GM19467 (cell line): ENCODE measurements around the gene SCGB1C2.

ENCODE experiments used
- ATAC-seq: cut with Tn5 transposase; IDR thresholded peaks from one replicate; pipeline ENCODE4 v1.9.1; 2021; ENCODE audit warnings: mild to moderate bottlenecking, moderate library complexity; ENCODE audit not compliant: unreplicated experiment

SCGB1C2 gene

GRCh38 chr17:170130-170670, 32.8 kb downstream of the SCGB1C2 start:
- ATAC-seq = no peak

GRCh38 chr17:171871-172270, 34.5 kb downstream of the SCGB1C2 start:
- ATAC-seq = no peak

- no peak for ATAC-seq
These were observed 35.0 kb downstream of the SCGB1C2 start for GRCh38 chr17:172401-172800.

DNA sequence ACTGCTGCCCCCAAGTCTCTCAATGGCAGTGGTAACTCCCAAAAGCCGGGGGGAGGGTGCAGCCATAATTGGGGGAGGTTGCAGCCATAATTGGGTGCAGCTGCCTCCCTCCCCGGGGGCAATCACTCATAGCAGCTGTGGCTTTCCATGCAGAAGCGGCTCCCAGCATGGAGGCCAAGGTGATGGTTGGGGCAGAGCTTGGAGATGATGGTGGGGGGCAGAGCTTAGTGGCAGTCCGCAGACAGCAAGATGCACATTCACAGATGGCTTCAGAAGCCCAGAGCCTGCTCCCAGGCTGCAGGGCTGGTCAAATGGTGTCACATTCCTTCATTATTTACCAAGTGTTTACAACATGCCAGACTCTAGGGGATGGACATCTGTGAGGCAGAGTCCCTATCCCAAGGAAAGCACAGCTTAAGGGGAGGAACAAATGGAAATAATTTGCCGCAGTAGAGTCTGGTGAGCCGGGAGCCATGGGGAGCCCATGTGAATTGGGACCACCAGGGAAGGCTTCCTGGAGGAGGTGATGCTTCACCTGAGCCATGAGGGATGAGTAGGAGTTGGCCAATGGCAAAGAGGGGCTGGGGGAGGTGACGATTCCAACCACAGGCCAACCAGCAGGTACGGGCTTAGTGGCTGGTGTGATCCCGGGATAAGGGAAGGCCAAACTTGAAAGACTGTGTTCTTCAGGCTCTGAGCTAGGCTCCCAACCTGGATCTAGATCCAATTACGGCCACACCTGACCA, 36.0 kb downstream of the SCGB1C2 start:
- no peak for ATAC-seq

DNA sequence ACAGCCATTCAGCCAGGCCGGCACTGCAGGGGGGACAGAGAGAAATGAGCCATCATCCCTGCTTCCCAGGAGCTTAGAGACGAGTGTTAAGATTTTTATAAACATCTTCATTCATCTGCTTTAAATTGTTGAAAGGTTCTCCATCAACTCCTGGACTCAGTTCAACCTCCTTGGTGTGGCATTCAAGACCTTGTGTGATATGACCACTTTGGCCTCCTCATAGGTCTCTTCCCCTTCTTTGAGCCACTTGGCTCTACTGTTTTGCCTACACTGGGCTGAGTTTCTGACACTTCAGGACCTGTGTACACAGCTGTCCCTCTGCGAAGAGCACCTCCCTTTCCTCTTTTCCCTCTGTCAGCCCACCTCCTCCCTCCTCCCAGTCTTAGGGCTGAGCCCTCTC, 39.8 kb downstream of the SCGB1C2 start:
- no peak for ATAC-seq

DNA sequence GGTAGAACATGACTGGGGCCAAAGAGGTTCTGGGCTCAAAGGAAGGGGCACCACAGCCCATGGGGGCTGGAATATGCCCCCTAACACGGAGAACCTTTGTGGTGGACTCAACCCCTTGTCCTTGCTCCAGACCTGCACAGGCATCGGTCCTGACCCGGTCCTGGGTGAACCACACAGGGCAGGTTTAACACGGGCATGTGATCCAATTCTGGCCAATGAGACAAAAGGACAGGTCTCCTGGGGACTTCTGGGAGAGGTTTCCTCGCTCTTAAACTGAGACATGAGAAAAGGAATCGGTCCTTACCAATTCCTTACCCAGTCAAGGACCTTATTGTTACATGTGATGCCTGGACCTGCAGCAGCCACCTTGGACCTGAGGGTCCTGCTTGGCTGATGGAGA, 40.4 kb downstream of the SCGB1C2 start:
- no peak for ATAC-seq

GRCh38 chr17:178292-179065, 41.1 kb downstream of the SCGB1C2 start:
- no peak for ATAC-seq

DNA sequence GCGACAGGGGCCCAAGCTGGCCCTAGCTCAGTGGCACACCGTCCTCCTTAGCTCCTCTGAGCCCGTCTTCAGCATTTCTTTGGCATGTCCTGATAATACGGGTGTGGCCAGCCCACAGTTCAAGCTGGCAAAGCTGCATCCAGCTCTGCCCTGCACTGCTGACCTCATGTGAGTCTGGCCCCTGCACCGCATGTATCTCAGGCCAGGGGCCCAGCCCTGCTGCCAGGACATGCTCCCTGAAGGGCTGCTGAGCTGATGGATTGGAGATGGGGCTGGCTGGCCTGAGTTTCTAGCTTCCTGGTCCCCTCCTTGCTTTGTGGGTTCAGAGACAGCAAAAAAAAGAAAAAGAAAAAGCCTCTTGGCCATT, 41.7 kb downstream of the SCGB1C2 start:
- no peak for ATAC-seq

DNA sequence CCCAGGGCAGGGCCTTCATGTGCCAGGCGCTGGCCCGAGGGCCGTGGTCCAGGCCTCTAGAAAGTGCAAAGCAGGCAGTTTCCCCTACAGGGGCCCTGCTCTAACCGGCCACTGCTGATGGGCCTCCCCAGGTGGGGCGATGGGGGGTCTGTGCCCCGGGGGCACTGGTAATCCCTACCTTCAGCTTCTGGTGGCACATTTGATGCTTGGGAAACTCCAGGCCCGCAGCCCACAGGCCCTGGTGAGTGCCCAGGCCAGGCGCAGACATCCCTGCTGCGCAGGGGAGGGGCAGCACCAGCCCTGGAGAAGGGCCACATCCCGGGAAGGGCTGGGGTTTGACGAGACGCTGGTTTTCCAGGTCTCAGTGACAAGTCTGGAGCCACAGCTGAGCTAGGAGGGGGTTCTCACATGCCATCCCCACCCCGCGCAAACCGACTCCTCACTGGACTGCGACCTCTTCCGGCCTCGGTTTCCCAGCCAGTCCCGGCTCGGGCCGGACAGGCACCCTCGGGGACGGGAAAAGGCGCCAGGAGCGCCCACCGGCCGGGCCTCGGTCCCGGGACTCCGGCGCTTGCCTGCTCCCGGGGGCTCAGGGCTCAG, 42.5 kb downstream of the SCGB1C2 start:
- no peak for ATAC-seq

DNA sequence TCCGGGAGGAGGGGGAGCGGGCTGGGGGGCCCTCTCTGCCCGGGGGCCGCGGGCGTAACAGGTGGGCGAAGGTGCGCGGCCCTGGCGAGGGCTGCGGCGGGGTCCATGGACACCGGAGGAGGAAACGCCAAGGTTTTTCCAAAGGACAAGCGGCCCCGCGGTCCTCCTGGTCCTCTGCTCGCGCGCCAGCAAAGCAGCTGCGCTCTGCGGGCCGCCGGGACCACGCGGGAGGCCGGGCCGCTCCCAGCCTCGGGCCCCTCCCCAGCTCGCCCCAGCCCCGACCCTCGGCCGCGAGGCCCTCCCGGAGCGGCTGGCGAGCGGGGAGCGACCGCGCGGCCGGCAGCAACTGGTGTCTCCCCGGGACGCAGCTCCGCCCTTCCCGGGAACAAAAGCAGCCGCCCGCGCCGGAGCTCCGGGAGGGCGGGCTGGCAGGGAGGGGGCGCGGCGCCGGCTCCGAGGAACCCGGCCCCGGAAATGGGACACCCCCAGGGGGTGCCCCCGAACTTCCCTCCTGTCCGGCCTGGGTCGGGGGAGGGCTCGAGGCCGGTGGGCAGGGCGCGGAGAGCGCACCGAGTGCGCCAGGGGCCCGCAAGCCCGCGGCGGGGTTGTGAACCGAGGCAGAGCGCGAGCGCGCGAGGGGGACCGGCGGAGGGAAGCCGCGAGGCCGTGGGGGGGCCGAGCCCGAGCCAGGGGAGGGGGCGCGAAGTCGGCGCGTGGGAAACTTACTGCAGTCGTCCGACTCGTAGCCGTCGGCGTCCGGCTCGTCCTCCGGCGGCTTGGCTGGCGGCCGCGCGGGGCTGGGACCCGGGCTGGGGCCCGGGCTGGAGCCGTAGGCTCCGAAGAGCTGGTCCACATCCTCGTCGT, 43.2 kb downstream of the SCGB1C2 start:
- ATAC-seq = no peak

DNA sequence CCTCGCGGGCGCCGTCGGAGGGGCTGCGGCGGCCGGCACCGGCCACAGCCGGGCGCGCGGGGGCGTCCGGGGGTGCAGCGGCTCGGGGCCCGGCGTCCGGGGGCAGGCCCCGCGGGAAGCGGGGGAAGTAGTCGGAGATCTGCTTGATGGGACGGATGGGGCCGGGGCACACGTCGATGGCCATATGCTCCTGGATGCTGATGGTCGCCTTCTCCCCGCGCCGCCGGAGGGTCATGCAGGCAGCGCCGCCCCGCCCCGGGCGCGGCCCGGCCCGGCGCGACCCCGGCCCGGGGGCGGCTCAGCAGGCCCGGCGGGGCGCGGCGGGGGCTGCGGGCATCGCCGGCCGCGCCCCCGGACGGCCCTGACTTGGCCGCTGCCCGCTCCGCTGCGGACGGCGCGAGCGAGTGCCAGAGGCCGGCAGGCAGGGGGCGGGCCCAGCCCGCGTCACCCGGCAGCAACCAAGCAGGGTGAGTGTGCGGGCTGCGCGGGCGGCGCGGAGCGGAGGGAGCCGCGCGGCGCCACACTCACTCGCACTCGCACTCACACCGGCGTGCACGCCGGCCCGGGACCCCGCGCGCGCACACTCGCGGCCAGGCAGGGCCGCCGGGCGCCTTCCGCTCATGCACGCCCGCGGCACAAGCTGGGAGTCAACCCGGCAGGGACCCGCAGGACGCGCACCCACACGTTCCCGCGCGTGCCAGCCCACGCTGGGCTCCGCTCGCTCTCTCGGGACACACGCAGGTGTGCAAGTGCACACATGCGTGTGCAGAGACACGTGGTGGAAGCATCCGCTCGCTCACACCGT, 44.1 kb downstream of the SCGB1C2 start, which contains the start of gene DOC2B:
DOC2B (minus strand) TSS at position 406 of the 805 bp plus-strand sequence; CDS start at position 235, 171 bp downstream.
- no peak for ATAC-seq

- ATAC-seq = no peak
These were observed 44.8 kb downstream of the SCGB1C2 start for GRCh38 chr17:182050-182751.

GRCh38 chr17:183021-183420, 45.7 kb downstream of the SCGB1C2 start:
- ATAC-seq = no peak

GRCh38 chr17:185445-186138, 48.2 kb downstream of the SCGB1C2 start:
- ATAC-seq = no peak

DNA sequence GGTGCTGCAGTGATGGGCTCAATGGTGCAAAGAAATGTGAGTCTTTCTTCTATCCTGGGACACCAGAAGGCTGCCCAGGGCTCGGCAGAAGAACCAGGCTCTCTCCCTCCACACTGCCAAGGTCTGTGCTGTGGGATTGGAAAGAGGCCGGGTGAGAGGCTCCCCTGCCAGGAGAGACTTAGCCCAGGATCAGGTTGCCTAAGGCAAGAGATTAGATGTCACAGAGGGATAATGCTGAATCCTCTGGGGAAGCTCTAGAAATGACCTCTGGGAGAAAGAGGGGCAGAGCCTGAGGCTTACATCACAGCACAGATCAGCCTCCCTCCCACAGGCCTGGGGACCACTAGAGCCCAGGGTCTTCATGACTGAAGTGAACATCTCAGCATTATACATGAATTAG, 49.8 kb downstream of the SCGB1C2 start:
- no peak for ATAC-seq
